ENCODE results near the gene NHEJ1.

The NHEJ1 gene

GRCh38 chr2:219037783-219038499 lies 122.7 kb downstream of the NHEJ1 start:
- TF ChIP-seq CTCF (IDR thresholded peaks at IDR 0.05; ENCODE audit: low read depth, low read length): no peak
- Histone ChIP-seq H3K36me3 (no peaks in the 10 kb centered on the region), H3K27me3 (ENCODE audit: insufficient read depth, low read depth, severe bottlenecking) (no peaks in the 10 kb centered on the region), H3K27ac (no peak overlapping the region), H3K9me3 (ENCODE audit: severe bottlenecking) (no peaks in the 10 kb centered on the region), H3K4me3 (ENCODE audit: low read depth, low read length) (no peak overlapping the region)
- DNase-seq: no peak

GRCh38 chr2:219035942-219036341 lies 124.7 kb downstream of the NHEJ1 start:
- H3K36me3 ChIP-seq: no peaks in the 10 kb centered on the region
- H3K4me3 ChIP-seq (ENCODE audit: low read depth, low read length): no peak overlapping the region
- H3K9me3 ChIP-seq (ENCODE audit: severe bottlenecking): no peaks in the 10 kb centered on the region
- DNase-seq: no peak
- no peak overlapping the region for H3K27ac ChIP-seq
- H3K27me3 ChIP-seq (ENCODE audit: insufficient read depth, low read depth, severe bottlenecking): no peaks in the 10 kb centered on the region
- no peak for TF ChIP-seq CTCF (IDR thresholded peaks at IDR 0.05; ENCODE audit: low read depth, low read length)

GRCh38 chr2:219034823-219035222 lies 125.8 kb downstream of the NHEJ1 start:
- TF ChIP-seq CTCF (IDR thresholded peaks at IDR 0.05; ENCODE audit: low read depth, low read length): no peak
- Histone ChIP-seq H3K27me3 (ENCODE audit: insufficient read depth, low read depth, severe bottlenecking) (no peaks in the 10 kb centered on the region), H3K4me3 (ENCODE audit: low read depth, low read length) (no peak overlapping the region), H3K36me3 (no peaks in the 10 kb centered on the region), H3K27ac (no peak overlapping the region), H3K9me3 (ENCODE audit: severe bottlenecking) (no peaks in the 10 kb centered on the region)
- DNase-seq: no peak

GRCh38 chr2:219032051-219032745 lies 128.4 kb downstream of the NHEJ1 start:
- Histone ChIP-seq H3K4me3 (ENCODE audit: low read depth, low read length) (no peak overlapping the region), H3K9me3 (ENCODE audit: severe bottlenecking) (no peaks in the 10 kb centered on the region), H3K27me3 (ENCODE audit: insufficient read depth, low read depth, severe bottlenecking) (no peaks in the 10 kb centered on the region), H3K36me3 (no peaks in the 10 kb centered on the region), H3K27ac (no peak overlapping the region)
- DNase-seq: no peak
- no peak for TF ChIP-seq CTCF (IDR thresholded peaks at IDR 0.05; ENCODE audit: low read depth, low read length)

- no peaks in the 10 kb centered on the region for H3K27me3 ChIP-seq (ENCODE audit: insufficient read depth, low read depth, severe bottlenecking)
- no peaks in the 10 kb centered on the region for H3K36me3 ChIP-seq
- no peak overlapping the region for H3K4me3 ChIP-seq (ENCODE audit: low read depth, low read length)
- no peak for DNase-seq
- H3K27ac ChIP-seq: no peak overlapping the region
- no peaks in the 10 kb centered on the region for H3K9me3 ChIP-seq (ENCODE audit: severe bottlenecking)
- no peak for TF ChIP-seq CTCF (IDR thresholded peaks at IDR 0.05; ENCODE audit: low read depth, low read length)
Observed at GRCh38 chr2:219031005-219031738, 129.4 kb downstream of the NHEJ1 start.
